ENCODE results near the gene SAMD4A.

DNA sequence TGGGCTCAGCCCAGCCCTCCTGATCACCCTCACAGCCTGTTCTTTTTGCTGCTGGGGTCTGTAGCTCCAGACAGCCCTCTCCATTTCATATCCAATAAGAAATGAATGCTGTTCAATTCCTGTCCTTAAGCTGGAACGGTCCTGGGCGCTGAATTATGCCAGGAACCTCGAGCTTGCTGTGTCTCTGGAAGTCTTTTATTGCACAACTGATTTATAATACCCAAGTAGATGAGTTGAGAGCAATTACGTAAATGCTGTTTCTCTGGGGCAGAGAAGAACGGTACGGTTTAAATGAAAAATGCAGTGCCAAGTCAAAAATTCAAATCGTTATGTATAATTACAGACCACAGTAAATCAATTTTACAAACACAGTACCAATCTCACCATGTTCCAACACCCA lies 161.0 kb downstream of the SAMD4A start:
- TF ChIP-seq, protein P1, sequence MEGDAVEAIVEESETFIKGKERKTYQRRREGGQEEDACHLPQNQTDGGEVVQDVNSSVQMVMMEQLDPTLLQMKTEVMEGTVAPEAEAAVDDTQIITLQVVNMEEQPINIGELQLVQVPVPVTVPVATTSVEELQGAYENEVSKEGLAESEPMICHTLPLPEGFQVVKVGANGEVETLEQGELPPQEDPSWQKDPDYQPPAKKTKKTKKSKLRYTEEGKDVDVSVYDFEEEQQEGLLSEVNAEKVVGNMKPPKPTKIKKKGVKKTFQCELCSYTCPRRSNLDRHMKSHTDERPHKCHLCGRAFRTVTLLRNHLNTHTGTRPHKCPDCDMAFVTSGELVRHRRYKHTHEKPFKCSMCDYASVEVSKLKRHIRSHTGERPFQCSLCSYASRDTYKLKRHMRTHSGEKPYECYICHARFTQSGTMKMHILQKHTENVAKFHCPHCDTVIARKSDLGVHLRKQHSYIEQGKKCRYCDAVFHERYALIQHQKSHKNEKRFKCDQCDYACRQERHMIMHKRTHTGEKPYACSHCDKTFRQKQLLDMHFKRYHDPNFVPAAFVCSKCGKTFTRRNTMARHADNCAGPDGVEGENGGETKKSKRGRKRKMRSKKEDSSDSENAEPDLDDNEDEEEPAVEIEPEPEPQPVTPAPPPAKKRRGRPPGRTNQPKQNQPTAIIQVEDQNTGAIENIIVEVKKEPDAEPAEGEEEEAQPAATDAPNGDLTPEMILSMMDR (conservative IDR thresholded peaks at IDR 0.05): no peak
- no peak for TF ChIP-seq EZH2 (IDR thresholded peaks at IDR 0.05; ENCODE audit: low read depth)

All from PC-9 (cell line).